ENCODE results near the gene IPCEF1.

The IPCEF1 gene

GRCh38 chr6:154289818-154290508 lies 66.6 kb downstream of the IPCEF1 start:
- no peak for DNase-seq

DNA sequence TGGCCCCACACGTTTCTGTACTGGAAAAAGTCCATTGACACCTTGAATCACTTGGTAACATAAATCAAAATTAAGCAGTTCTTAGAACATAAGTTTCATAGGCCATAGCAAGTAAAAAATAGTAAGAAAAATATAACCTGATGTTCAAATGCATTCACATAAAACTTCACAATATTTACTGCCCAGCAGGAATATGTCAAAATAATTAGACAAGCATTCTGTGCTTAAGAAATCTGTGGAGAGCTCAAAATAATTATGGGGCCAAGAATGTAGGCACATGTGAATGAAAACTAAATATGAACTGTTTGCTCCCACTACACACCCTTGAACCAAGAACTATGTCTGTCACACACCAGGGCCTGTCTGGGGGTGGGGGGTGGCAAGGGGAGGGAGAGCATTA lies 70.8 kb downstream of the IPCEF1 start:
- DNase-seq: no peak

GRCh38 chr6:154284313-154284853 lies 72.2 kb downstream of the IPCEF1 start:
- DNase-seq: no peak

DNA sequence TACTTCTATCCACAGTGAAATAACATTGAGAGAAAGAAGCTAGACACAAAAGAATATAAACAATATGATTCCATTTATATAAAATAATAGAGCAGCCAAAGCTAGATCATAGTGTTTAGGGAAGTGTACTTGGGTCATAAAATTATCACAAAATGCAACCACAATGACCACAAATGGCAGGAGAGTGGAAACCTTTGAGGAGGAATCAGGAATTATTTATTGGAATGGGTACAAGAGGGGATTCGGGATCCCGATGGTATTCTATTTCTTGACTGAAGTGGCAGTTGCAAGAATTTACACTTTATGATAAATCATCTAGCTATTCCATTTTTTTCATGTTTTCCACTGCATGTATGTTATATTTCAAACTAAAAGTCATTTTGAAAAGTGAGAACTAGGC lies 76.1 kb downstream of the IPCEF1 start:
- DNase-seq: no peak

DNA sequence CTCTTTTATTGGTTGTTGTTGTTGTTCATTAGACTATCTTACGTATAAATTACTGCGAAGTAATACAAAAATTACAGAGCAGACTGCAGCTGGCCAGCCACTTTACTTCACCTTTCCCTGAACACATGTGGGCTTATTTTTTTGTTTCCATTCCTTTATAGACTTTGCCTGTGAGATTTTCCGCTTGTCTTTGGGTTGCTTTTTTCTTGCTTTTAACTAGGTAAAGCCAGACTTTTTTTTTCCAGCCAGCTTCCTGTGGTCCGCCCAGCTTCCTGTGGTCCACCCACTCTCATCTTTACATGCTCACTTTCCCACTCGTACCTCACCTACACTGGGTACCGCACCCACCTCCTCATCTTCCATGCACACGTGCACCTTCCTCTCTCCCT lies 79.0 kb downstream of the IPCEF1 start:
- no peak for DNase-seq

DNA sequence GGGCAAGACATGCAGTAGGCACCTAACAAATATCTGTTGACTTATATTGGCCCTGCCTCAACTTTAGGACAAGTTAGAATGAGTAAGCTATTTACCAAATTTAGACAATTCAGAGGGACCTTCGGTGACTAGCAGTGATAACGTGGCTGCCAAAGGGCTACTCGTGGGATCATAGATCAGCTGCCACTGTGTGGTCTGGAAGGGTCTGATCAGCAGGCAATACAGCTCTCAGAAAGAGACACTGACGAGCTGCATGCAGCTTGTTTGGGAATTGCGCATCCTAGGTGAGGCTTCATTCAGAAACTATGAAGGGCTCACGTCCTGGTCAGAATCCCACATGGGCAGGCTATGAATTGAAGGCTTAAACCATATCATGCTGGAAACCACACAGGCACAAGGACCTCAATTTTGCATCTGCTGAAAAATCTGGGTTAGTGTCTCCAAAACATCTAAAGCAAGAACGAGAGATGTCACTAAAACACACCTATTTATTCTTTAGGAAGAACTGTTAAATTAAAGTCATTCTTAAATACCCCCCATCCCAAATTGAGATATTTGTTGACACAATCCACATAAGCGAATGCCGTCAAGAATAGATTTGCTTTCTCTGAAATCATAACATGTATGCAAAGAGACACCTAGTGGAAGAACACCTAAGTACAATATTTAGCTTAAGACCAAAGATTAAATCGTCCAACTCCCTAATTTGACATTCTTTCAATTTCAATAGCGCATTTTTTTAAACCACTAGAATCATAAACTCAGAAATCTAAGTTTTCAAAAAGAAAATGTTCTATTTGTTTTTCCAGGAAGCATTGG lies 79.6 kb downstream of the IPCEF1 start:
- DNase-seq: peak in 1 of 2 donors; percentile 72

DNA sequence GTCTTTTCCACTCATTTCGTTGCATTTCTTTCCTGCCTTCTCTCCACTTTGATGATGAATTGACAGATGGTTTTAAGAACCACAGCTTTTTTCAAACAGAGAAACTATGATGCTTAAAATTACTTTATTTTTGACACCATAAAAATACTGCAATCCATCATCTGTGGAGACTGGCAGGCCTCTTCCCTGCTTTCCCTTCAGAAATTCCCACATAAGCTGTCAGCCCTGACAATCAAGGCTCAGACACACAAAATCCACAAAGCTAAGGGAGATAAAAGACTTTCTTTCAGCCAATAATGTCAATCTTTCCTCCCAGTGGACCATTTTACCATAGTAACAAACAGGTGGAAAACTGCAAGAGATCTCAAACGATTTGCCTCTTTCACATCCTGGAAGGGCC lies 82.4 kb downstream of the IPCEF1 start:
- no peak for DNase-seq

DNA sequence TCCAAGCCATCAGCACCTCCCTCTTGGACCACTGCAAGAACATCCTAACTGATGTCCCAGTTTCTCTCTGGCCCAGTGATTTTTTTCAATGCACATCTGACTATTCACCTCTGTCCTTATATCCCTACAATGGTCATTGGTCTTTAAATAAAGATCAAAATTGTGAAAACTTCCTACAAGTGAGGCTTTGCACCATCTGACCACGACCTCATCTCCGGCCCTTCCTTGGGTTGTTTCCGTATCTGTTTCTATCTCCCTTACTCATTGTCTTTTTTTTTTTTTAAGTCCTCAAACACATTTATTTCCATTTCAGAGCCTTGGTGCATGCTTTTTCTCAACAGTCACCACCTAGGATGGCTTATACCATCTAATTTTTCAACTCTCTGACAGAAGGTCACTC lies 88.1 kb downstream of the IPCEF1 start:
- DNase-seq: no peak

DNA sequence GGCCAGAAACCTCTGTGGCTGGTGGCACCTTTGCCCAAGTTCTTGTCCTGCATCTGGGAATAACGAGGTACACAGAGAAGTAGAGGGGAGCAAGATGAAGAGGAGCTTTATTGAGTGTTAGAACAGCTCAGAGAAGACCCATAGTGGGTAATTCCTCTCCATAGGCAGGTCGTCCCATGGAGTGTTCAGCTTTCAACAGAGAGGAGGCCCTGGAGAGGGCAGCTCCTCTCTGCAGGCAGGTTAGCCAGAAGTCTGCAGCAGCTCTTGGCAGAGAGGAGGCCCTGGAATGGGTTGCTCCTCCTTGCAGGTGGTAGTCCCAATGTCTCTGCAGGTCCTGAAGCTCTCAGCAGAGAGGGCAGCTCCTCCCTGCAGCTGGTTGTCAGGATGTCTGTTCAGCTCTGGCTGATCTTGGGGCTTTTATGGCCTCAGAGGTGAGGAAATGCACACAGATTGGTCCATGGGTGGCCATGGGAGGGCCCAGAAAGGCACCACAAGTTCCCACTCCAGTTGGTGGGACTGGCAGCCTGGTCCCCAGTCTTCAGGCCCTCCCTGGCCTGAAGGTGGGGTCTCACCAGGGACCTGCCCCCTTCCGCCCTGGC lies 89.0 kb downstream of the IPCEF1 start:
- no peak for DNase-seq

GRCh38 chr6:154266560-154267099 lies 90.0 kb downstream of the IPCEF1 start:
- DNase-seq: no peak

DNA sequence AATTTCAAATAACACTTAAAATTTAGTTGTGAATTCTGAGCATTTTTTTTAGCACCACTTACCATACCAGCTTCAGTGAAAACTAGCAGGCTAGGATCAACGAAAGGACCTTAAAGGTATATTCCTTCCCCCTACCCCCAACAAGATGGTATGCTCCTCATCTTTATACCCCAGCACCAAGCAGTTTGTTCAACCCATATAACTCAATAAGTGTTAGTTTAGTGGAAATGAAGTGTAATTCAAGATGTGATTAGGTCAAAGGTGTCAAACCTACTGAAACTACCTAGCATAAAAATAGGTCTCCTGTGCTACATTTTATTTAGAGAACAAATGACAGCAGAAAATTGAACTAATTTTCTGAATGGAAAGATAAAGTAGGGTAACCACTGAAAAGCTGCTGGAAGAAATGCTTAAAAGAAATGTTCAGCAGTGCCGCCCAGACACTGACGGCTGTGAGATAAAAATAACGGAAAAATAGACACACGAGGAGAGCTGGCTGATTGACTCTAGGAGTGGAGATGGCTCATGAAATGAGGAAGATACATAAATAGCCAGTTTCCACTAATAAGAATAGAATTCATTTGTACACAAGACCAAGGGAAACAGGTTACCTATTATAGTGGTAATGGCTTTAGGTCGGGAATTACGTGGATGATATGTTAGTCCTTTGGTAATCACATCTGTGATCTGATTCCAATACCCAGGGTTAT lies 94.8 kb downstream of the IPCEF1 start:
- DNase-seq: peak in 1 of 2 donors; percentile 23

GRCh38 chr6:154258064-154258757 lies 98.4 kb downstream of the IPCEF1 start:
- DNase-seq: peak in 1 of 2 donors; percentile 94

DNA sequence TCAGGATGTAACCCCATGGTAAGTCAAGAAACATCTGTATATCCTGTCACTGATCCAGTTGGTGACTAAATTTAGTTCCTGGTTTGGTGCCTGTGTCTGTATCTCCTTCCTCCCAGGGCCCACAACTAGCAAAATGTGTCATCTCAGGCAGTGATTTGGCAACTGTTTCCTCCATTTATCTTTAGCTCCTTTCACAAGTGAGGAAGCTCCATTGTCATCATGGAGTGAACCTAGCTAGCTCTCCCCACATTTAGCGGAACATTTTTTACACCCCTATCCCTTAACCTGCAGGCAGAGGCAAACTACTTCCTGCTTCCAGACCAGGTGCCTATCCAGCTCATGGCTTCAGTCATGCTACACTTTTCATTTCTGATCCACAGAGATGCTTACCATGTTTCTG lies 99.5 kb downstream of the IPCEF1 start:
- peak in 1 of 2 donors; percentile 96 for DNase-seq

DNA sequence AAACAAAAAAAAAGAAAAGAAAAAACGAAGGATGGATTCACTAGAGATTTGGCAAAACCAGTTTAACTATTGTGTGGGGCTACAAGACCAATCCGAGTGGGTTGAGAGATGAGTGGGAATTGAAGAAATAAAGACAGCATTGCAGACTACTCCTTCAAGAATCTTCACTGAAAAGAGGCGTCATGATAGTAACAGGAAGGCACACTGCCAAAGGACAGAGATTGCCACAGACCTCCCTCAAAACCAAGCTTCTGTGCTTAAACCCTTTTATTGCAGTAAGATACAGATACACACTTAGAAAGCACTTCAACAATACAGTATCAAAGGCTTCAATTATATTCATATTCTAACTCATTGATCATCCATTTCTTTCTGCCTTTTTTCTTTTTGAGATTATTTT lies 103.9 kb downstream of the IPCEF1 start:
- no peak for DNase-seq

DNA sequence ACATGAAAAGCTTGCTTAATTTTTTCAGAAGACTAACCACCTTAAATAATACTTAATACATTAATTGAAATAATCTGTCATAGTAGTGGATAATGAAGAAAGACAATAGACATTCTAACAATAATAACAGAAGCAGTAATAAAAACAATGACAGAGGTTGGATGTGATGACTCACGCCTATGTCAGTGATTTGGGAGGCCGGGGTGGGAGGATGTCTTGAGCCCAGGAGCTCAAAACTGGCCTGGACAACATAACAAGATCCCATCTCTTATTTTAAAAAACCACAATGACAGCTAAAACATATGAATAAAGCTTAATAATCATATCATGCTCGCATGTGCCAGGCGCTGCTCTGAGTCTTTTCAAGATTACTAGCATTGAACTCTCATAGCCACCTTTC lies 105.5 kb downstream of the IPCEF1 start:
- no peak for DNase-seq

DNA sequence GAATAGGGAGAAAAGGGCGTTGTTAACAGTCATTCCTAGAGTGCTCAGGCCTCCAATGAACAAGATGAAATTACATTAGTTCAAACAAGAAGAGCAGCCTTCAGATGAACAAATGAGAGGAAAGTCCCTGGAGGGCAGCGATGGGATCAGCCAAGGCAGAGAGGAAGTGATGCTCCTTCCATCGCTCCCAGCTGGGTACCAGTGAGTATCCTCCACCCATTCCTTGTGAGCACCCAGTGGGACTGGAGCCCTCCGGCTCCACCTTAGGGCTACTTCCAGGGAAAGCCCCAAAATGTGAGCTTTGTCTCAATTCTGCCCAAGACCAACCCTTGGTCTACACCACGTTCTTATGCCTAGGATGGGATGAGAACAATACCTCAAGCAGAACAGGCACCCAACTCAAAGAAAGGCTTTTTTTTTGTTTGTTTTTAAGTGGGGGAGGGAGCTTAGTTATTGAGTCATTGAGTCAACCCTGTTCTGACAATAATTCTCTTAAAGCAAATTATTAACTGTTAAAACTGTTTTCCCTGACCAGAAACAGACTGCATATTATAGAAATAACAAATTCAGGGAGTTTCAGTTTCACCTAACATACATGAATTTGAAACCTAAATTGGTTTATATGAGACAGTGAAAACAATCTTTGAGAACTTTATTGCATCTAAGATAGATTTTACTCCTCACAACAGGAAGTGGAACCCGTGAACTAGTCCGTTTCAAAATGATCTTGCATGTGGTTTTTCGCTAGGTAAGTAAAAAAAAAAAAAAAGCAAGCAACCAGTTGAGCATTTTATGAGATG lies 106.9 kb downstream of the IPCEF1 start:
- no peak for DNase-seq

DNA sequence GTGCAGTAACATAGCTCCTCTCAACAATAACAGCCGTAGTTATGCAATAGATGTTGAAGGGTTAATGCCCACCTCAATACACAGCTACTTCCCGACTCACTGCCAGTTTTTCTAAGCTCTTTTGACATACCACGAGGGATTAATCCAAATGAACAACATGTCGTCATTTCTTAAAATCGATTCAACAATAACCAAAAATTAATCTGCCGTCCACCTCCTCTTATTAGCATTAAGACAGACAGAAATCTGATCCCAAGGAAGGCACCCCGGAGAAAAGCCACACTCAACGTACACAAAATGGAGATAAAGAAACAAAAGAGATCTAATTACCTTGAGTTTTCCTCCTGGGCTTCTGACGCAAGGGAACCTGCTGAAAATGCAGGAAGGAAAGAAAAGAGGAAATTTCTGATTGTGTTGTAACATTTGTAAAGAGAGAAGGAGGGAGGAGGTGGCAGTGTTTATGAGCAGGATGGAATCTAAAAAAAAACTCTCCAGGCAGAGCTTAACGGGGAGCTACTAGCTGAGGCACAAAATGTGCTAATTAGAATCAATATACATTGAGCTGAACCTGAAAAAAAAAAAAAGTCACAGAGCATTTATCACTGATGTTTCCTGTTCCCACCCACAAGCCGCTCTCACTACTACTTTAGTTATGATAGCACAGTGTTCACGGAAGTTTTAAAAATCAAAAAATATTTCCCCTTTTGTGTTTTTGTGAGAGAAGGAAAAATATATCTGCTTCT lies 109.3 kb downstream of the IPCEF1 start:
- peak in 1 of 2 donors; percentile 39 for DNase-seq

GRCh38 chr6:154246723-154247118 lies 109.9 kb downstream of the IPCEF1 start:
- no peak for DNase-seq

DNA sequence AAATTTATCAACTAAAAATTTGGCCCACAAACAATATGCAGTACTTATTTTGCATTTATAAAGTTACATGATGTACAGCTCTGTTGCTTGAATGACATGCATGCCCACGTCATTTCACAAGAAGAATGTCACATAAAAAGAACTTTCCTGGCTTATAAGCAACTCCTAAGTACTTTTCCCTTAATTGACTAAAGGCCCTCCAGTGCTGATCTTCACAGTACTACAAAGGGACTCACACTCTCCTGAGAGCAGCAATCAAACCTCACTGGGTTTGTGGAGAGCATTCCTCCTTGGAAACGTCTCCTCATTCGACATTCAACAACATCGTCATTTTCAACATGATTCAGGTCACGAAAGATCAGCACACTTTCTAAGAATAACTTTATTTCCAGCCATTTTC lies 111.1 kb downstream of the IPCEF1 start:
- DNase-seq: no peak

Measured in bone marrow (tissue), 2 donors.